Heart left ventricle (tissue), 16 donors: ENCODE data around the gene MVB12B. TPM values are rescaled to one million over a fixed set of nuclear protein-coding genes. Genes with fewer than 3 reads are reported as not detected.

Source experiments
- ATAC-seq, 4 donors: fragments of 200-7000 bp; cut with Tn5 transposase; one replicate each; pipeline ENCODE4 v1.9.1; 2020 to 2022; ENCODE audit warnings: moderate library complexity in 4 of 4, mild to moderate bottlenecking in 3 of 4, moderate number of reproducible peaks in 1 of 4
- DNase-seq, 5 donors: peaks; one replicate each; pipeline ENCODE4 v3.0.0-alpha.2; 2020
- H3K27ac ChIP-seq, 12 donors: fragments of 200-600 bp; sonication (generic) in 4 of 12; one replicate each; pipeline versions ENCODE4 v1.5.0 to v1.8.0; 2016 to 2022; ENCODE audit warnings: mild to moderate bottlenecking in 2 of 12
- H3K27me3 ChIP-seq, 9 donors: fragments of 200-600 bp; sonication (generic) in 2 of 9; one replicate each; pipeline versions ENCODE4 v1.5.1 to v1.8.0; 2016 to 2022; ENCODE audit warnings: mild to moderate bottlenecking in 3 of 9
- H3K36me3 ChIP-seq, 9 donors: fragments of 200-600 bp; sonication (generic) in 2 of 9; one replicate each; pipeline versions ENCODE4 v1.5.0 to v1.8.0; 2018 to 2022; ENCODE audit warnings: mild to moderate bottlenecking in 2 of 9
- H3K4me1 ChIP-seq, 12 donors: fragments of 200-600 bp; sonication (generic) in 4 of 12; one replicate each; pipeline versions ENCODE4 v1.5.0 to v1.8.0; 2016 to 2022; ENCODE audit warnings: mild to moderate bottlenecking in 3 of 12
- H3K4me3 ChIP-seq, 12 donors: fragments of 200-600 bp; sonication (generic) in 4 of 12; one replicate each; pipeline versions ENCODE4 v1.5.0 to v1.8.0; 2017 to 2022; ENCODE audit warnings: mild to moderate bottlenecking in 9 of 12, moderate library complexity in 4 of 12
- H3K9me3 ChIP-seq, 12 donors: fragments of 200-600 bp; sonication (generic) in 4 of 12; one replicate each; pipeline versions ENCODE4 v1.5.0 to v1.8.0; 2016 to 2022; ENCODE audit warnings: mild to moderate bottlenecking in 1 of 12
- POLR2A ChIP-seq, 2 donors: fragments of 450-650 bp; IDR thresholded peaks; one replicate each; pipeline ENCODE4 v1.6.1; 2017; ENCODE audit warnings: antibody characterized with exemption in 2 of 2, mild to moderate bottlenecking in 2 of 2, moderate library complexity in 2 of 2
- WGBS, 4 donors: extraction: QIAGEN DNeasy Blood & Tissue Kit in 2 of 4; methylation state at CpG; one replicate each; pipeline versions ENCODE4 v1.1.5 to v1.1.7; 2013 to 2018; 5-methylcytosine and 5-hydroxymethylcytosine counted together
- intact Hi-C, 10 donors: fragments of 100-400 bp; cut with DNase I; formaldehyde crosslinking; loops; one replicate each; pipeline versions ENCODE4 v1.11.1 to v1.14.2; 2022
- polyA plus RNA-seq, 2 donors: library from polyadenylated mRNA; stranded (reverse); fragments of 200-250 nt; gene quantifications; one replicate each; pipeline ENCODE4 v1.2.3, GENCODE V29; 2013
- total RNA-seq, 9 donors: library from RNA; depleted of rRNA in 2 of 9; stranded (reverse); fragments of >200 nt in 2 of 9; fragmentation: NEBNext Ultra II Directional in 3 of 9; extraction: Animal tissue kit (Norgen Biotek cat#: 25700) in 3 of 9; gene quantifications; one replicate each; pipeline versions ENCODE4 v1.1.0 to v1.2.4, GENCODE V29; 2016 to 2023
- TF ChIP-seq, protein P1 (sequence below), 12 donors: fragments of 200-600 bp; sonication (generic) in 4 of 12; IDR thresholded peaks; one replicate each; pipeline versions ENCODE4 v1.5.0 to v1.8.0; 2018 to 2022; ENCODE audit warnings: antibody characterized with exemption in 12 of 12, mild to moderate bottlenecking in 5 of 12
- donor health status: ischemic (EF 13 %, LVEDD 7.1; RV severe dilation, severe dysfunction).
- donor health status: healthy with polysubstance abuse.
- donor health status: DM: no; HTN: yes; CAD: no.
- donor health status: DM: no; HTN: no; CAD: no.
- donor health status: ischemic (EF 25% LVEDD 6.9; RV normal size, moderate dysfunction).
- donor health status: ischemic (EF 25% LVEDD 5.7; RV mildly dilated, moderate dysfunction).
- donor health status: healthy.
- donor health status: DM: yes; HTN: yes; CAD: no.
- donor health status: ischemic (EF 35%, LVEDD 5.7; RV mildly dilated, moderate dysfunction).
- donor health status: nonischemic (EF 11% LVEDD 7.7; RV severe dilation, severe dysfunction).
- donor health status: DM: yes; HTN: yes; CAD: no.
- donor health status: PGD.
- donor health status: ischemic (EF 29% LVEDD 5.4; RV normal size, mild dysfunction).
- donor health status: nonischemic (EF 23%, LVEDD 6.1; RV moderate dilation, normal function).

Gene MVB12B
- total and polyA plus RNA-seq, 11 donors, result 4.9 to 16.2 (median 11.0) TPM

DNA sequence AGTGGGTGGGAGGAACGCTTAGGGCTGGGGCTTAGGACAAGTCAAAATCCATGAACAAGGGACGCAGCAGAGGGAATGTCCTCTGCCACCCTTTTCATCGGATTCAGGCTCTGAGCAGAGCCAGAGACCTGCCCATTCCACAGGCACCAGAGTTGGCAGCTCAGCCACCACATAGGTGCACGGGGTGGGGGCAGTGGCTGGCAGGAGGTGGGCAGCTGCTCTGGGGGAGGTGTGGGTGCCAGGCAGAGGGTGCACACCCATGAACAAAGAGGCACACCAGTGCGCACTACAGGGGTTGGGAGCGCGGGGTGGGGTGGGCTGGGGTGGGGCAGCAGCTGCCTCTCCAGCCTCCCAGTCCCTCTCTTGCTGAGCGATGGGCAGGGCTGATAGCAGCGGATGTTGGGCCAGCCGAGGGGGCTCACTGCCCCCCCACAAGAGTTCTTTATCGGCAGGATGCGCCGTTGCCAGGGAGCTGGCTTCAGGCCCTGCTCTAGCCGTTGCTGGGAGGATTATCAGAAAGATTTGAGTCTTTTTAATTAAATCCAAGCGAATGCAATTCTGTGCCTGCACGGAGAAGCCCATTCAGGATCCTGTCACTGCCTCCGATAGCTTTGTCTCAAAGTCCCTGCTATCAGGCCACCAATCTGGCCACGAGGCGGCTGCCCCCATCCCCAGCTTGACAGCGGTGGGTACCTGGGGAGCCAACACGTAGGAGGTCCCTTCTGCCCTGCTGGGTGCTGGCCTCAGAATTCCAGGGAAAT is 222.8 kb downstream of the MVB12B start:
- TF ChIP-seq, protein P1, sequence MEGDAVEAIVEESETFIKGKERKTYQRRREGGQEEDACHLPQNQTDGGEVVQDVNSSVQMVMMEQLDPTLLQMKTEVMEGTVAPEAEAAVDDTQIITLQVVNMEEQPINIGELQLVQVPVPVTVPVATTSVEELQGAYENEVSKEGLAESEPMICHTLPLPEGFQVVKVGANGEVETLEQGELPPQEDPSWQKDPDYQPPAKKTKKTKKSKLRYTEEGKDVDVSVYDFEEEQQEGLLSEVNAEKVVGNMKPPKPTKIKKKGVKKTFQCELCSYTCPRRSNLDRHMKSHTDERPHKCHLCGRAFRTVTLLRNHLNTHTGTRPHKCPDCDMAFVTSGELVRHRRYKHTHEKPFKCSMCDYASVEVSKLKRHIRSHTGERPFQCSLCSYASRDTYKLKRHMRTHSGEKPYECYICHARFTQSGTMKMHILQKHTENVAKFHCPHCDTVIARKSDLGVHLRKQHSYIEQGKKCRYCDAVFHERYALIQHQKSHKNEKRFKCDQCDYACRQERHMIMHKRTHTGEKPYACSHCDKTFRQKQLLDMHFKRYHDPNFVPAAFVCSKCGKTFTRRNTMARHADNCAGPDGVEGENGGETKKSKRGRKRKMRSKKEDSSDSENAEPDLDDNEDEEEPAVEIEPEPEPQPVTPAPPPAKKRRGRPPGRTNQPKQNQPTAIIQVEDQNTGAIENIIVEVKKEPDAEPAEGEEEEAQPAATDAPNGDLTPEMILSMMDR (IDR thresholded peaks at IDR 0.05), result no peak
- no peak for TF ChIP-seq POLR2A (IDR thresholded peaks at IDR 0.05)
- Histone ChIP-seq H3K36me3 (no peaks in the 10 kb centered on the region), H3K27ac (no peak overlapping the region), H3K9me3 (no peaks in the 10 kb centered on the region), H3K4me1 (peaks cover 0 to 10% (median 0%) of the 10 kb centered on the region in 12 donors), H3K4me3 (no peak overlapping the region), H3K27me3 (no peaks in the 10 kb centered on the region)
- no peak for ATAC-seq
- 64 to 81% (median 67%) methylated on average over 18 to 21 of the region's 21 CpGs for WGBS, 4 donors
- intact Hi-C loops, result loop anchor here in 2 of 10 donors (5.0 kb wide), 1 partner anchor 32 kb away; no protein-coding TSS in a partner anchor
- DNase-seq, result no peak

DNA sequence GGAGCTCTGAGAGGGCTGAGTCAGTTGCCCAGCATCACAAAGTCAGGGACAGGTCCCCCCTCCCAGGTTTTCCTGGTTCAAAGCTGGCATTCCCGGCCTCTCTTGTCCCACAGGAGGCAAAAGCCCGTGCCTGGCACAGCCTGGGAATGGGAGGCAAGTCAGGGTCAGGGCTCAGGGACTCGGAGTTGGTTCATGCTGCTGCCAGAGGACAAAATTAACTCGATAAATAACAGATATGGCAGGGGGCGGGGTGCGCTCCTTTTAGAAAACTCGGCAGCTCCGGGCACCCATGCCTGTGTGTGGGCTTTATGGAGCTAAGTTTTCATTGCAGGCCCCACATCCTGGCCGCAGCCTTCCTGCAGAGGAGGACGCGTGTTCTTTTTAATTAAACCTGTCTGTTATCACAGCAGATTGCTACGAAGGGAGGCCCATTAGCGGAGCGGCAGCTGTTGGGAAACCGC is 224.3 kb downstream of the MVB12B start:
- Histone ChIP-seq H3K4me3 (no peak overlapping the region), H3K27ac (peak overlapping the region in 2 of 12 donors; percentile 32 to 34), H3K9me3 (peaks cover 0 to 3% (median 0%) of the 10 kb centered on the region in 12 donors), H3K27me3 (no peaks in the 10 kb centered on the region), H3K4me1 (peaks cover 0 to 10% (median 0%) of the 10 kb centered on the region in 12 donors), H3K36me3 (no peaks in the 10 kb centered on the region)
- peak; percentile 63 to 81 (median 69) for ATAC-seq
- TF ChIP-seq POLR2A (IDR thresholded peaks at IDR 0.05), result no peak
- TF ChIP-seq, protein P1 (IDR thresholded peaks at IDR 0.05), result no peak
- DNase-seq, result peak in 1 of 5 donors; percentile 62
- intact Hi-C loops, result loop anchor here in 2 of 10 donors (5.0 kb wide), 1 partner anchor 34 kb away; no protein-coding TSS in a partner anchor
- WGBS, 4 donors, result 43 to 56% (median 50%) methylated on average over 13 to 15 of the region's 15 CpGs

DNA sequence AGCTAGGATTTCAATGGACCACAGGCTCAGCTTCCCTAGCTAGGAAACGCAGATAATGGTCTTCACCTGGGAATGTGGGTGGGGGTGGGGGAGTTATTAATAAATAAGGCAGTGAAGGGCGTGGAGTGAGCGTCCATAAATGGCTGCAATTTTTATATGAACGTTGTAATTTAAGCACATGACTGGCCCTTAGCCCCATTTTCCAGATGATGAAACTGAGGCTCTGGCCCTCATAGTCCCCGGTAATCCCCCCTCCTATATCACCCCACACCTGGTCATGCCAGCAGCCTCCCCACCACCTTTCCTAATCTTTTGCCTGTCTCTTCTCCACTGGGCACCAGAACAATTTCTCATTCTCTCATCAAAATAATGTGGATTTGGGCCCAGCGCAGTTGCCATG is 225.2 kb downstream of the MVB12B start:
- TF ChIP-seq POLR2A (IDR thresholded peaks at IDR 0.05), result no peak
- TF ChIP-seq, protein P1 (IDR thresholded peaks at IDR 0.05), result no peak
- DNase-seq, result no peak
- 87 to 90% (median 89%) methylated on average over 6 of the region's 6 CpGs for WGBS, 4 donors
- no peak overlapping the region for H3K27ac ChIP-seq
- H3K4me3 ChIP-seq, result no peak overlapping the region
- peaks cover 0 to 10% (median 0%) of the 10 kb centered on the region in 12 donors for H3K4me1 ChIP-seq
- no peaks in the 10 kb centered on the region for H3K27me3 ChIP-seq
- H3K9me3 ChIP-seq, result peaks cover 0 to 3% (median 0%) of the 10 kb centered on the region in 12 donors
- no peak for ATAC-seq
- intact Hi-C loops, result loop anchor here in 2 of 10 donors (5.0 kb wide), 1 partner anchor 35 kb away; no protein-coding TSS in a partner anchor
- no peaks in the 10 kb centered on the region for H3K36me3 ChIP-seq

DNA sequence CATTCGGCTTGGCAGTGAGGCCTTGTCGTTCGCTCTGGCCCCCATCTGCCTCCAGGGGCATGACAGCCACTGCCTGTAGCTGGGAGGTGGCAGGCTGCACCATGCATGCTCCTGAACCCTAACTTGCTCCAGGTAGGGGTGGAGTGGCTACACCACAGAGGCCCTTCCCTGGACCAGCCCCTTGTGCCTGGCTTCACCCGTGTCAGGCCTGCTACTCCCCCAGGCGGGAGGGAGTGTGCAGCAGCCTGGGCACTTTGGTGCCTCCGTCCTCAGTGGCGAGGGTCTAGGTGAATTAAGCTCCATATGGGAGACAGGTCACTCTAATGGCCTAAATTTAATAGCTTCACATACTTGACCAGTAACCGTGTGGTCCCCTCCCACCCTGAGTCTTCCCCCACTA is 227.7 kb downstream of the MVB12B start:
- no peak for ATAC-seq
- no peak overlapping the region for H3K27ac ChIP-seq
- intact Hi-C loops, result loop anchor here in 2 of 10 donors (5.0 kb wide), 1 partner anchor 37 kb away; no protein-coding TSS in a partner anchor
- H3K9me3 ChIP-seq, result peaks cover 0 to 3% (median 0%) of the 10 kb centered on the region in 12 donors
- no peak overlapping the region for H3K4me3 ChIP-seq
- H3K27me3 ChIP-seq, result peaks cover 0 to 10% (median 0%) of the 10 kb centered on the region in 9 donors
- no peak for DNase-seq
- 87 to 94% (median 94%) methylated on average over 8 of the region's 8 CpGs for WGBS, 4 donors
- peaks cover 0 to 10% (median 0%) of the 10 kb centered on the region in 12 donors for H3K4me1 ChIP-seq
- H3K36me3 ChIP-seq, result no peaks in the 10 kb centered on the region
- TF ChIP-seq, protein P1 (IDR thresholded peaks at IDR 0.05), result no peak
- no peak for TF ChIP-seq POLR2A (IDR thresholded peaks at IDR 0.05)
